OCI-LY7 (cell line): ENCODE measurements around the gene CHKA. TPM values are rescaled to one million over a fixed set of nuclear protein-coding genes. Genes with fewer than 3 reads are reported as not detected.

Source experiments
- BruUV-seq: library from RNA; stranded (reverse); fragments of 400-500 nt; replicated peaks from 2 replicates; lab custom pipeline; 2021; lab: Mats Ljungman, UMichigan
- CTCF ChIA-PET: fragments of 300-600 bp; sonication (Branson Sonifier 250); formaldehyde crosslinking; loops from one replicate; lab custom pipeline; 2022; ENCODE audit warnings: antibody characterized with exemption; ENCODE audit not compliant: unreplicated experiment; lab: Charles Lee
- POLR2A ChIA-PET: fragments of 300-600 bp; sonication (Branson Sonifier 250); formaldehyde crosslinking; loops from one replicate; lab custom pipeline; 2022; ENCODE audit warnings: antibody characterized with exemption; lab: Charles Lee
- DNase-seq: peaks from one replicate; pipeline ENCODE4 v3.0.0-alpha.2; 2015; ENCODE audit warnings: low spot score
- H2AFZ ChIP-seq: fragments of 200-600 bp; sonication (generic), shearing (Covaris generic); 2 replicates; pipeline ENCODE4 v1.6.1; 2014; ENCODE audit warnings: mild to moderate bottlenecking, antibody characterized with exemption, low read length, moderate library complexity
- H3K27ac ChIP-seq: fragments of 200-600 bp; sonication (generic); 2 replicates; pipeline ENCODE4 v1.5.1; 2014; ENCODE audit warnings: mixed run types, low read depth, mild to moderate bottlenecking, moderate library complexity, low read length, inconsistent platforms; ENCODE audit not compliant: poor library complexity, severe bottlenecking
- H3K36me3 ChIP-seq: fragments of 200-600 bp; sonication (generic); 2 replicates; pipeline ENCODE4 v1.6.1; 2014; ENCODE audit warnings: mild to moderate bottlenecking, antibody characterized with exemption, low read length, moderate library complexity, mixed read lengths; ENCODE audit not compliant: insufficient read depth
- H3K4me1 ChIP-seq: fragments of 200-600 bp; sonication (generic); 2 replicates; pipeline ENCODE4 v1.5.1; 2014; ENCODE audit warnings: mild to moderate bottlenecking, low read length; ENCODE audit not compliant: insufficient read depth, poor library complexity, severe bottlenecking
- H3K4me2 ChIP-seq: fragments of 200-600 bp; sonication (generic); 2 replicates; pipeline ENCODE4 v1.6.1; 2014; ENCODE audit warnings: mild to moderate bottlenecking, low read length
- H3K4me3 ChIP-seq: fragments of 200-600 bp; sonication (generic); 2 replicates; pipeline ENCODE4 v1.5.1; 2014; ENCODE audit warnings: mild to moderate bottlenecking, low read depth, low read length; ENCODE audit not compliant: poor library complexity, severe bottlenecking
- H3K79me2 ChIP-seq: fragments of 200-600 bp; sonication (generic); 2 replicates; pipeline ENCODE4 v1.6.1; 2016; ENCODE audit warnings: low read depth, mild to moderate bottlenecking, low read length, moderate library complexity, mixed read lengths; ENCODE audit not compliant: insufficient read depth
- H3K9me2 ChIP-seq: fragments of 200-600 bp; sonication (generic); 2 replicates; pipeline ENCODE4 v1.6.1; 2016; ENCODE audit warnings: mild to moderate bottlenecking, low read length, mixed read lengths; ENCODE audit not compliant: insufficient read depth
- H3K9me3 ChIP-seq: fragments of 200-600 bp; sonication (generic); 2 replicates; pipeline ENCODE4 v1.6.1; 2014; ENCODE audit warnings: mild to moderate bottlenecking, mixed run types, low read length, mixed read lengths
- H4K20me1 ChIP-seq: fragments of 200-600 bp; sonication (generic); 2 replicates; pipeline ENCODE4 v1.6.1; 2014; ENCODE audit warnings: mild to moderate bottlenecking, antibody characterized with exemption, low read length, moderate library complexity, mixed read lengths; ENCODE audit not compliant: insufficient read depth
- EZH2phosphoT487 ChIP-seq: fragments of 200-600 bp; sonication (generic); IDR thresholded peaks from 2 replicates; pipeline ENCODE4 v1.6.1; 2018; ENCODE audit warnings: low read depth, borderline replicate concordance, mild to moderate bottlenecking, mixed run types, antibody characterized with exemption, low read length, moderate library complexity, mixed read lengths
- intact Hi-C: fragments of 100-400 bp; cut with micrococcal nuclease; formaldehyde crosslinking; loops from one replicate; pipeline ENCODE4 v1.10.0; 2022; ENCODE audit not compliant: unreplicated experiment
- total RNA-seq, 2 experiments: library from RNA; depleted of rRNA in 1 of 2; stranded (reverse); fragments of >200 nt in 1 of 2; shearing (Covaris generic) in 1 of 2; gene quantifications; 2 replicates each; pipeline ENCODE4 v1.2.3, GENCODE V29; 2014 to 2022
- TF ChIP-seq, protein P1 (sequence below): fragments of 200-600 bp; sonication (generic); conservative IDR thresholded peaks from 2 replicates; pipeline ENCODE4 v1.5.1; 2014; ENCODE audit warnings: mild to moderate bottlenecking, antibody characterized with exemption, low read length, moderate library complexity, mixed read lengths

Gene CHKA
- total RNA-seq, 2 experiments from 2014 or later: 36.1 to 47.2 TPM

- ChIA-PET CTCF (no interaction called here), POLR2A (interaction anchor here (1.1 to 1.5 kb wide), 2 partner anchors 9 to 64 kb away, joined by 3 read pairs; no protein-coding TSS in a partner anchor)
- no peak overlapping the region for H3K4me2 ChIP-seq
- peaks cover 23% of the 10 kb centered on the region; the same call in 1 of the 2 replicates for H3K79me2 ChIP-seq
- no peak overlapping the region for H3K27ac ChIP-seq
- no peaks in the 10 kb centered on the region for H4K20me1 ChIP-seq
- H3K9me2 ChIP-seq: no peaks in the 10 kb centered on the region
- intact Hi-C loops: no loop called here
- H3K36me3 ChIP-seq: peaks cover 30% of the 10 kb centered on the region; the same call in 1 of the 2 replicates
- no peak for DNase-seq
- no TSS peak for BruUV-seq
- no peaks in the 10 kb centered on the region for H3K9me3 ChIP-seq
- H3K4me1 ChIP-seq: peaks cover 18% of the 10 kb centered on the region
- TF ChIP-seq, protein P1, sequence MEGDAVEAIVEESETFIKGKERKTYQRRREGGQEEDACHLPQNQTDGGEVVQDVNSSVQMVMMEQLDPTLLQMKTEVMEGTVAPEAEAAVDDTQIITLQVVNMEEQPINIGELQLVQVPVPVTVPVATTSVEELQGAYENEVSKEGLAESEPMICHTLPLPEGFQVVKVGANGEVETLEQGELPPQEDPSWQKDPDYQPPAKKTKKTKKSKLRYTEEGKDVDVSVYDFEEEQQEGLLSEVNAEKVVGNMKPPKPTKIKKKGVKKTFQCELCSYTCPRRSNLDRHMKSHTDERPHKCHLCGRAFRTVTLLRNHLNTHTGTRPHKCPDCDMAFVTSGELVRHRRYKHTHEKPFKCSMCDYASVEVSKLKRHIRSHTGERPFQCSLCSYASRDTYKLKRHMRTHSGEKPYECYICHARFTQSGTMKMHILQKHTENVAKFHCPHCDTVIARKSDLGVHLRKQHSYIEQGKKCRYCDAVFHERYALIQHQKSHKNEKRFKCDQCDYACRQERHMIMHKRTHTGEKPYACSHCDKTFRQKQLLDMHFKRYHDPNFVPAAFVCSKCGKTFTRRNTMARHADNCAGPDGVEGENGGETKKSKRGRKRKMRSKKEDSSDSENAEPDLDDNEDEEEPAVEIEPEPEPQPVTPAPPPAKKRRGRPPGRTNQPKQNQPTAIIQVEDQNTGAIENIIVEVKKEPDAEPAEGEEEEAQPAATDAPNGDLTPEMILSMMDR: no peak
- TF ChIP-seq EZH2phosphoT487: no peak
- no peak overlapping the region for H2AFZ ChIP-seq
- H3K4me3 ChIP-seq: no peak overlapping the region
Observed at GRCh38 chr11:68092411-68092810, 28.8 kb downstream of the CHKA start.

- H3K9me3 ChIP-seq: no peaks in the 10 kb centered on the region
- ChIA-PET POLR2A (no interaction called here), CTCF (no interaction called here)
- intact Hi-C loops: no loop called here
- H3K36me3 ChIP-seq: peaks cover 24% of the 10 kb centered on the region; the same call in 1 of the 2 replicates
- H3K4me2 ChIP-seq: peak overlapping the region; percentile 52
- H3K79me2 ChIP-seq: peaks cover 14% of the 10 kb centered on the region; the same call in 1 of the 2 replicates
- no peaks in the 10 kb centered on the region for H4K20me1 ChIP-seq
- TF ChIP-seq, protein P1: no peak
- TF ChIP-seq EZH2phosphoT487: no peak
- peak; percentile 57 for DNase-seq
- H3K4me1 ChIP-seq: peaks cover 18% of the 10 kb centered on the region
- H2AFZ ChIP-seq: peak overlapping the region; percentile 12; the same call in 1 of the 2 replicates
- H3K9me2 ChIP-seq: no peaks in the 10 kb centered on the region
- H3K4me3 ChIP-seq: peak overlapping the region; percentile 19
- H3K27ac ChIP-seq: peak overlapping the region; percentile 43
- TSS peak; percentile 2 for BruUV-seq
Observed at GRCh38 chr11:68090706-68091105, 30.5 kb downstream of the CHKA start.

GRCh38 chr11:68090287-68090686 is 30.9 kb downstream of the CHKA start:
- Histone ChIP-seq H3K4me3 (peak overlapping the region; percentile 19), H2AFZ (peak overlapping the region; percentile 12; the same call in 1 of the 2 replicates), H3K79me2 (peaks cover 14% of the 10 kb centered on the region; the same call in 1 of the 2 replicates), H3K36me3 (peaks cover 24% of the 10 kb centered on the region; the same call in 1 of the 2 replicates), H3K4me2 (peak overlapping the region; percentile 52), H3K27ac (peak overlapping the region; percentile 43), H3K4me1 (peaks cover 18% of the 10 kb centered on the region), H4K20me1 (no peaks in the 10 kb centered on the region), H3K9me3 (no peaks in the 10 kb centered on the region), H3K9me2 (no peaks in the 10 kb centered on the region)
- intact Hi-C loops: no loop called here
- ChIA-PET CTCF (no interaction called here), POLR2A (interaction anchor here (0.7 kb wide), 1 partner anchor 652 kb away, joined by 3 read pairs; no protein-coding TSS in a partner anchor)
- no peak for DNase-seq
- TF ChIP-seq EZH2phosphoT487: no peak
- TF ChIP-seq, protein P1: no peak
- BruUV-seq: no TSS peak
